ENCODE measurements around the gene RAPGEF6. TPM values are rescaled to one million over a fixed set of nuclear protein-coding genes. Genes with fewer than 3 reads are reported as not detected.

The RAPGEF6 gene
- total and polyA plus RNA-seq, 2 experiments from 2014 or later: 9.5 to 20.3 TPM

- H3K4me1 Mint-ChIP-seq: no peaks in the 10 kb centered on the region
- H3K79me2 ChIP-seq (replicated peaks; ENCODE audit: insufficient read depth): no peaks in the 10 kb centered on the region
- H3K9me2 ChIP-seq (ENCODE audit: insufficient read depth): no peaks in the 10 kb centered on the region
- H3F3A ChIP-seq (replicated peaks; ENCODE audit: low read depth): no peaks in the 10 kb centered on the region
- ATAC-seq (no peak), DNase-seq (ENCODE audit: low spot score) (no peak)
- no peak overlapping the region for H2AFZ ChIP-seq
- peaks cover 11% of the 10 kb centered on the region; the same call in 1 of the 3 replicates for H3K36me3 Mint-ChIP-seq (ENCODE audit: low read depth)
- H3K4me2 ChIP-seq: no peak overlapping the region
- H3K27me3 ChIP-seq (ENCODE audit: insufficient read depth): no peaks in the 10 kb centered on the region
- no peaks in the 10 kb centered on the region for H3K4me1 ChIP-seq (ENCODE audit: insufficient read depth)
- no peaks in the 10 kb centered on the region for H3K9me3 Mint-ChIP-seq
- no peak for TF ChIP-seq JUNB (IDR thresholded peaks at IDR 0.05; ENCODE audit: unreplicated experiment)
- TF ChIP-seq EZH2 (IDR thresholded peaks at IDR 0.05; ENCODE audit: low read depth, unreplicated experiment): no peak
- no peak for TF ChIP-seq REST (IDR thresholded peaks at IDR 0.05; ENCODE audit: unreplicated experiment)
- TF ChIP-seq POLR2AphosphoS5 (IDR thresholded peaks at IDR 0.05; ENCODE audit: low read depth): no peak
- TF ChIP-seq STAT1 (IDR thresholded peaks at IDR 0.05; ENCODE audit: unreplicated experiment): no peak
- no peak for TF ChIP-seq ETS1 (IDR thresholded peaks at IDR 0.05)
- no peak for TF ChIP-seq ZNF462 (CRISPR knock-in tag; IDR thresholded peaks at IDR 0.05)
- TF ChIP-seq ZNF114 (CRISPR knock-in tag; IDR thresholded peaks at IDR 0.05): no peak
- TF ChIP-seq CTCF (conservative IDR thresholded peaks at IDR 0.05; ENCODE audit: low read depth in 2 of 2): no peak
- TF ChIP-seq ZNF331 (CRISPR knock-in tag; IDR thresholded peaks at IDR 0.05; ENCODE audit: low read depth): no peak
- TF ChIP-seq NANOG (IDR thresholded peaks at IDR 0.05; ENCODE audit: borderline replicate concordance): no peak
- no peak for TF ChIP-seq CREB1 (CRISPR knock-in tag; IDR thresholded peaks at IDR 0.05; ENCODE audit: low read depth)
- TF ChIP-seq EZH2phosphoT487 (IDR thresholded peaks at IDR 0.05; ENCODE audit: unreplicated experiment): no peak
- no peak overlapping the region for H3K27ac Mint-ChIP-seq
- H4K20me1 ChIP-seq (replicated peaks; ENCODE audit: insufficient read depth): peaks cover 8% of the 10 kb centered on the region; the same call in 1 of the 2 replicates
- no peaks in the 10 kb centered on the region for H3K36me3 ChIP-seq (ENCODE audit: insufficient read depth)
- no peak overlapping the region for H3K27ac ChIP-seq (ENCODE audit: low read depth)
- H3K4me3 ChIP-seq: no peak overlapping the region
- no peaks in the 10 kb centered on the region for H3K27me3 Mint-ChIP-seq (ENCODE audit: insufficient read depth, low read depth, poor library complexity)
- no peak overlapping the region for H3K4me3 Mint-ChIP-seq
These were observed 14.1 kb upstream of the RAPGEF6 start for GRCh38 chr5:131649161-131649560.

Measured in GM23338 (cell line).